ENCODE results near the gene ATP1A3. TPM values are rescaled to one million over a fixed set of nuclear protein-coding genes. Genes with fewer than 3 reads are reported as not detected.

The ATP1A3 gene
- total RNA-seq, 4 donors from 2014 or later = 0.13 to 0.28 TPM; not detected in 2

DNA sequence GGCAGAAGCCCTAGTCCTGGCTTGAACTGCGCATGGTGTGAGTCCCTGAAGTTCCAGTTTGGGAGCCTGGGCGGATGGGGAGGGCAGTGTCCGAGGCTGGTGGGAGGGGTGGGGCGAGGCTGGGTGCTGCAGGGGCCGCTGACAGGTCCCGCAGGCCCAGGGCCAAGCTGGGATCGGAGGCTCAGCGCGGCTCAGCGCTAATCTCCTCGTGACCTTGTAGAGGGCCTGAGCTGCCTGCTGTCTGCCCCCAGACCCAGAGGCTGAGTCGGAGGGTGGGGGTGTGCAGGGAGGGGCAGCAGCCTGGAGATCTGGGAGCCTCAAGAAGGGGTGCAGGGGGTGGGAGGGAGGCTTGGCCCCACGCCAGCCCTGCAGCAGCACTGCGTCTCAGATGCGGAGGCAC lies 3.0 kb downstream of the ATP1A3 start:
- ATAC-seq (ENCODE audit: low FRiP score) (no peak), DNase-seq (ENCODE audit: low spot score) (no peak)
- TF ChIP-seq, protein P1, sequence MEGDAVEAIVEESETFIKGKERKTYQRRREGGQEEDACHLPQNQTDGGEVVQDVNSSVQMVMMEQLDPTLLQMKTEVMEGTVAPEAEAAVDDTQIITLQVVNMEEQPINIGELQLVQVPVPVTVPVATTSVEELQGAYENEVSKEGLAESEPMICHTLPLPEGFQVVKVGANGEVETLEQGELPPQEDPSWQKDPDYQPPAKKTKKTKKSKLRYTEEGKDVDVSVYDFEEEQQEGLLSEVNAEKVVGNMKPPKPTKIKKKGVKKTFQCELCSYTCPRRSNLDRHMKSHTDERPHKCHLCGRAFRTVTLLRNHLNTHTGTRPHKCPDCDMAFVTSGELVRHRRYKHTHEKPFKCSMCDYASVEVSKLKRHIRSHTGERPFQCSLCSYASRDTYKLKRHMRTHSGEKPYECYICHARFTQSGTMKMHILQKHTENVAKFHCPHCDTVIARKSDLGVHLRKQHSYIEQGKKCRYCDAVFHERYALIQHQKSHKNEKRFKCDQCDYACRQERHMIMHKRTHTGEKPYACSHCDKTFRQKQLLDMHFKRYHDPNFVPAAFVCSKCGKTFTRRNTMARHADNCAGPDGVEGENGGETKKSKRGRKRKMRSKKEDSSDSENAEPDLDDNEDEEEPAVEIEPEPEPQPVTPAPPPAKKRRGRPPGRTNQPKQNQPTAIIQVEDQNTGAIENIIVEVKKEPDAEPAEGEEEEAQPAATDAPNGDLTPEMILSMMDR (IDR thresholded peaks at IDR 0.05) = no peak

DNA sequence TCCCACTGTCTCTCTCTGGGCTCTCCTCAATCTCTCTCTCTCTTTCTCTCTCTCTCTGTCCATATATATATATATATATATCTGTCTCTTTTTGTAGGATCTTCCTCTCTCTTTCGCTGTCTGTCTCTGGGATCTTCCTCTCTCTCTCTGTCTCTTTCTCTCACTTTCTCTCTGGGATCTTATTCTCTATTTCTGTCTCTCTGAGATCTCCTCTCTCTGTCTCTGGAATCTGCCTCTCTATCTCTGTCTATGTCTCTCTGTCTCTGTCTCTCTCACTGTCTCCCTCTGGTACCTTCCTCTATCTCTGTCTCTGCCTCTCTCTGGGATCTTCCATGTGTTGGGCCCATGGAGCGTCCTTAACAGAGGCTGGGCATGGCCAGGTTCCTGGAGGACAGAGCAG lies 3.4 kb downstream of the ATP1A3 start:
- ATAC-seq (ENCODE audit: low FRiP score) (no peak), DNase-seq (ENCODE audit: low spot score) (no peak)
- TF ChIP-seq, protein P1 (IDR thresholded peaks at IDR 0.05) = no peak

DNA sequence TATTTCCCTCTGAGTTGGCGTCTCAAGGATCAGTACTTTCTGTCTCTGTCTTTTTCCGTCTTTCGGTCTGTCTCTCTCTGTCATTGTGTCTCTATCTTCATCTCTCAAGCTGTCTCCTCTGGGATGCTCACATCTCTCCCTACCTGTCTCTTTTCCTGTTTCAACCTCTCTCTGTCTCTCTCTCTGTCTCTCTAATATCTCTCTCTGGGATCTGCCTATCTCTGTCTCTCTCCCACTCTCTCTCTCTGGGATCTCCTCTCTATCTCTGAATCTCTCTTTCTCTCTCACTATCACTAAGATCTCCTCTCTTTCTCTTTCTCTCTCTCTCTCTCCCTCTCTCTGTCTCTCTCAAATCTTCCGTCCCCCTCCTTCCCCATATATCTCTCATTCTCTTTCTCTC lies 4.0 kb downstream of the ATP1A3 start:
- no peak for ATAC-seq (ENCODE audit: low FRiP score)
- DNase-seq (ENCODE audit: low spot score) = no peak
- TF ChIP-seq, protein P1 (IDR thresholded peaks at IDR 0.05) = no peak

DNA sequence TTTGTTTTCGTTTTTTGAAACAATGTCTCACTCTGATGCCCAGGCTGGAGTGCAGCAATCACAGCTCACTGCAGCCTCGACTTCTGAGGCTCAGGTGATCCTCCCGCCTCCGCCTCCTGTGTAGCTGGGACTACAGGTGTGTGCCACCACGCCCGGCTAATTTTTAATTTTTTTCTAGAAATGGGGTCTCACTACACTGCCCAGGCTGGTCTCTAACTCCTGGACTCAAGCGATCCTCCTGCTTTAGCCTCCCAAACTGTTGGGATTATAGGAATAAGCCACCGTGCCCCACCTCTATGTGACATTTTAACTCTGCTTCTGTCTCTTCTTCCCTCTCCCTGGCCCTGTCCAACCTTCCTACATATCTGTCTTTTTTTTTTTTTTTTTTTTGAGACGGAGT lies 5.1 kb downstream of the ATP1A3 start:
- ATAC-seq (ENCODE audit: low FRiP score) (no peak), DNase-seq (ENCODE audit: low spot score) (no peak)
- TF ChIP-seq, protein P1 (IDR thresholded peaks at IDR 0.05) = no peak

DNA sequence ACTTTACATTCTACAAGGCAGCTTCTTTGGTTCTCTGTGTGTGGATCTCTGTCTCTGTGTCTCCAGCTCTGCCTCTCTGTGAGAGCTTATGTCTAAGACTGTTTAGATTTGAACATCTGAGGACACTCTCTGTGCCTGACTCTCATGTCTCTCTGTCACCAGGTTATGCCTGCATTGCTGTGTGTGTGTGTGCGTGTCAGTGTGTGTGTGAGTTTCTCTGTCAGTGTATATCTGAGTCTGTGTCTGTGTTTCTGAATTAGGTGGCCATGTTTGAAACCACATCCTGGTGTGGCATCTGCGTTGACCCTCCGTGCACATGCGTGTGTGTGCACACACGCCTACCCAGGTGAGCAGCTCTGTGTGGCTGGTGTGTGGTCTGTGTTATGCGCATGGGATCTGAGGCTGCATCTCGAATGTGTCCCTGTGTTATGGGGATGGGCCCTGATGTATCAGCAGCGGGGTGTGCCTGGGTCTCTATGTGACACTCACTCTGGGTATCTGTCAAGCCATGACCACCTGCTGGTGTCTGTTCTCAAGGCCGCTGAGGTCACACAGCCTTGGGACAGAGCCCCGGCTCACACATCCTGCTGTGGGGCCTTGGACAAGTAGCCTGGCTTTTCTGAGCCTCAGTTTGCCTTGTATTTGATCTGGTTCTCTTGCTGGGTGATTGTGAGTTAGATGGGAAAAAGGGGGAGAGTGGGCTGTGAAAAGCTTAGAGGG lies 6.7 kb downstream of the ATP1A3 start:
- DNase-seq (ENCODE audit: low spot score) = no peak
- ATAC-seq (ENCODE audit: low FRiP score) = no peak
- TF ChIP-seq, protein P1 (IDR thresholded peaks at IDR 0.05) = no peak

DNA sequence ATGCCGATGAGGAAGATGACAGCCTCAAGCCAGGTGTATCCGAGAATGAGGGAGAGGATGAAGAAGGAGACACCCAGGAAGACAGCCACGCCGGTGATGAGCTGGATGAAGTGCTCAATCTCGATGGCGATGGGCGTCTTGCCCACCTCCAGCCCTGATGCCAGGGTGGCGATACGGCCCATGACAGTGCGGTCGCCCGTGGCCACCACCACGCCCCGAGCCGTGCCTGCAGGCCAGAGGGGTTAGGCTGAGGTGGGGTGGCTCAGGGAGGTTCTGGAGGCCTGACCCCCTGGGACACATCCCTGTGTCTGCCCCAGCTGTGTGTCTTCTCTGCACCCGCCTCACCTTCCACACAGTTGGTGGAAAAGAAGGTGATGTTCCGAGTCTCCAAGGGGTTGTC lies 9.1 kb downstream of the ATP1A3 start:
- DNase-seq (ENCODE audit: low spot score) (no peak), ATAC-seq (ENCODE audit: low FRiP score) (no peak)
- TF ChIP-seq, protein P1 (IDR thresholded peaks at IDR 0.05) = no peak

DNA sequence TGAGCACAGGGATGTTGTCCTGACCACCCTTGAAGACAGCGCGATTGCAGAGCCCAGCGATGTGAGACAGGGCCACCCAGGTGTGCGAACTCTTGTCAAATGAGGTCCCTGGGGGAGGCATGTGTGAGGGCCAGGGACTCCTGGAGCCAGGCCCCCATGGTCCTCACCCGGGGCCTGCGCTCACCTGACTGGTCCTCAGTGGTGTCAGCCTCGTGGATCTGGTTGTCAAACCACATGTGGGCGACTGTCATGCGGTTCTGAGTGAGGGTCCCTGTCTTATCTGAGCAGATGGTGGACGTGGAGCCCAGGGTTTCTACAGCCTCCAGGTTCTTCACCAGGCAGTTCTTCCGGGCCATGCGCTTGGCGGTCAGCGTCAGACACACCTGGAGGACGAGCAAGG lies 12.3 kb downstream of the ATP1A3 start:
- TF ChIP-seq, protein P1 (IDR thresholded peaks at IDR 0.05) = no peak
- ATAC-seq (ENCODE audit: low FRiP score) (no peak), DNase-seq (ENCODE audit: low spot score) (no peak)
